ENCODE data around the gene GNG3.
"Not testable (repeated sequence)": the region's sequence is repeated elsewhere in the genome, so short reads cannot be mapped to it uniquely, and the experiment has no call there.

Gene GNG3

DNA sequence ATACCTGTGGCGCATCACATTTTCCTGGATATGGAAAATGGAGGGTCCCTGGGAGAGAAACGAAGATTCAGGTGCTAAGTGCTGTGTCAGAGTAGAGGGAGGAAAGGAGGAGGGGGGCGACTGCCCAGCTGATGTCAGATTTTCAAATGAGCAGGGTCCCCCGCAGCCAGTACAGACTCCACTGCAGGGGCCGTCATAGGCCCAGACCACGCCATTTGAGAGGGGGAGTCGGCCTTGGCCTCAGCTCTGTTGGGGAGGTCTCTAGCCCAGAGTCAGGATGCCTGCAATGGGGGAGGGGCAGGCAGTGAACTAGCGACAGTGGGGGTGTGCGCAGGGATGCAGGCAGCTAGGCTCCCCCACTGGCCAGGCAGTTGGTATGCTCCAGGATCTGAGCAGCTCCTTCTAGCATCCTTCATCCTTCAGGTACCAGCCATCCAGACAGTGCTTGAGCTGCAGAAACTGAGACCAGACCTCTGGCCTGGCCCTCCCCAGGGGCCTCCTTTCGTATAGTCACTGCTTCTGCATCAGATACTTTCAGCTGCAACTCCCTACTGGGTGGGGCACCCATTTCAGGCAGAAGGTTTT lies at the start of gene GNG3, which contains the start of gene BSCL2:
GNG3 (plus strand) TSS at position 400 of the 585 bp plus-strand sequence. CDS start 620 bp downstream, outside the sequence.
BSCL2 (minus strand) TSS at position 148 of the 585 bp plus-strand sequence. CDS start 229 bp downstream, outside the sequence.
- peak; percentile 53 for DNase-seq

DNA sequence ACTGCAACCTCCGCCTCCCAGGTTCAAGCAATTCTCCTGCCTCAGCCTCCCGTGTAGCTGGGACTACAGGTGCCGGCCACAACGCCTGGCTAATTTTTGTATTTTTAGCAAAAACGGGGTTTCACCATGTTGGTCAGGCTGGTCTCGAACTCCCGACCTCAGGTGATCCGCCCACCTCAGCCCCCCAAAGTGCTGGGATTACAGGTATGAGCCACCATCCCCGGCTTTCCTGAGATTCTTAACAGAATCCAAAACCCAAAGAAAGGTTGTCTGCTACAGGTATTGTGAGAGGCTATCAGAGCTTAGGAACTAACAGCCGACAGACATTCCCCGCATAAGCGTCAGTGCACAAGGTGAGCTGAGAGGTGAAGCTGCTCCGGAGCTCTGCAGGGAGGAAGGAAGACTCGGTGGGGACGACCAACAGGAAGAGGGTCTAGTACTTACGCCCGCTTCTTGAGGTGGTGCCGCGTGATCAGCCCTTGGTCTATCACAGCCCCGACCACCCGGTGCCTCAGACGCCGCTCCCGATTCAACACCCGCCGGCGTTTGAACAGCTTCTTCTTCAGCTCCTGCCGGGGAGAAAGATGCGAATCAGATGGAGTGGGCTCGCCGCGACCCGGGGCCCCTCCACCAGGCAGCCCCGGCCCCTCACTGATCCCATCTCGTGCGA lies 42.9 kb upstream of the GNG3 start:
- no peak for DNase-seq

DNA sequence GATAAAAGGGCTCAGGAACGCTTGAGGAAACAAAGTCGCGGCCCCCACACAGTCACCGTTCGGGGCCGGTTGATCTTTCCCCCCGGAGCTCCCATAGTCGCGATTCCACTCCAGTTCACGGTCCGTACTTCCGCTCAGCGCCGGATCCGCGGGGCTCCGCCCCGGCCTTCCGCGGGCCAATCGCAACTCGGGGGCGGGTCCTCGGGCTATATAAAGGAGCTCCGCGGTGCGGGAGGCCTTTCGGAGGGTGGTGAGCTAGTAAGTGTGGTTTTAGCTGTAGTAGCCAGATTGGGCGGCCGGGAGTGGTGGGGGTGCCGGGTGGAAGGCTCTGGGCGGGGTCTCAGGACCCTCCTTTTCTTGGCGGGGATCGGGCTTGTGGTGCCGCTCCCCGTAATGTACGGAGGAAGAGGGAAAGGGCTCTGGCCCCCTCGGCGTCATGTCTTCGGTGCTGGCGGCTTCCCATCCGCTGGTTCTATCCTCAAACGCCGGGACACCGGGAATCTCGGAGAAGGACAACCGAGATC lies 42.3 kb upstream of the GNG3 start, which contains the start of the genes C11orf98 and CSKMT:
C11orf98 (minus strand) TSS at position 136 of the 524 bp plus-strand sequence; CDS start at position 95, 41 bp downstream.
CSKMT (plus strand) TSS at position 238 of the 524 bp plus-strand sequence. CDS start 568 bp downstream, outside the sequence.
- DNase-seq, result peak; percentile 99

DNA sequence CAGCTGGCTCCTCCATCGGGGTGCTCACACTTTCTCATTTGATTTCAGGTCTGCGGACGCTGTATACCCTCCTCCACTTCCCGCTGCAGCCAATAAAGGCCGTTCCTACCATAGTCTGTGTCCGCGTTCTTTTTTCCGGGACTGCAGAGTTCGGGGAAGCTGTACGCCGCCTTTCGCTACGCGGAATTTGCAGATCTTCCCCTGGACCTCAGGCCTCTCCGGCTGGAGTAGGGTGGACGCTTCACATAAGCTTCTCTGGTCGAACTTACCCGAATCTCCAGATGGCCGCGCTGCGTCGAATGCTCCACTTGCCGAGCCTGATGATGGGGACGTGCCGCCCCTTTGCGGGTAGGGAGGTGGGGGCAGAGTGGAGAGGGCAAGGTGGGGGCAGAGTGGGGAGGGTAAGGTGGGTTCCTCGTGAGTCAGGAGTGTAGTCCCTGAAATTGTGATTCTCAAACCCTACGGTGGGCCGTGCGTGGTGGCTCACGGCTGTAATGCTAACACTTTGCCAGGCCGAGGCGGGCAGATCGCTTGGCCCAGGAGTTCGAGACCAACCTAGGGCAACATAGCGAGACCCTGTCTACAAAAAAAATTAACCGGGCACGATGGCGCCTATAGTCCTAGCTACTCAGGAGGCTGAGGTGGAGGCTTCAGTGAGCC lies 41.7 kb upstream of the GNG3 start:
- no peak for DNase-seq

DNA sequence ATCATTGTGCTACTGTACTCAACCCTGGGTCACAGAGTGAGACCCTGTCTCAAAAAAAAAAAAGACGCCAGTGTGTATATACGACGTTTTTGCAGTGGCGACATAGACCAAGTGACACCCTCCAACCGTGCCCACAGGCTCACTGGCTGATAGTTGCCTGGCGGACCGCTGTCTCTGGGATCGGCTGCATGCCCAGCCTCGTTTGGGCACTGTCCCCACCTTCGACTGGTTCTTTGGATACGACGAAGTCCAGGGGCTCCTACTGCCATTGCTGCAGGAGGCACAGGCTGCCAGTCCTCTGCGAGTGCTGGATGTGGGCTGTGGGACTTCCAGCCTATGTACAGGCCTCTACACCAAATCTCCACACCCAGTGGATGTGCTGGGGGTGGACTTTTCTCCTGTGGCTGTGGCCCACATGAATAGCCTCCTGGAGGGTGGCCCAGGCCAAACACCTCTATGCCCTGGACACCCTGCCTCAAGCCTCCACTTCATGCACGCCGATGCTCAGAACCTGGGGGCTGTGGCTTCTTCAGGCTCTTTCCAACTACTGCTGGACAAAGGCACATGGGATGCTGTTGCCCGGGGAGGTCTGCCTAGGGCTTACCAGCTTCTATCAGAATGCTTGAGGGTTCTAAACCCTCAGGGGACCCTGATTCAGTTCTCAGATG lies 41.1 kb upstream of the GNG3 start:
- no peak for DNase-seq

DNA sequence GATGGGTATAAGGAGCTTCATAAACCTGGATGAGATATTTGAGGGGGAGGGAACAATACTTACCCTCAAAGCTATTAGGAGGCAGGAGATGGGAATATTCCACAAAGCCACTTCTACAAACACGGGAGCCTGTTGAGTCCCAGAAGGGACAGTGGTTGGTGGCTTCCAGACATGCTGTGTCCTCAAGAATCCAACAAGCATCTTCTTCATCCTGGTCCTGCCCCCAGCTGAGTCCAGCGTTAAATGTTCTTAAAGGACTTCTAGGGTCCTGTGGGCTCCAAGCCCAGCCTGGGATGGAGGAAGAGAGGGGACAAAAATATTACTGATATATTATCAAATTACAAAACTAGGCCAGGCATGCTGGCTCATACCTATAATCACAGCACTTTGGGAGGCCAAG lies 40.0 kb upstream of the GNG3 start:
- no peak for DNase-seq

DNA sequence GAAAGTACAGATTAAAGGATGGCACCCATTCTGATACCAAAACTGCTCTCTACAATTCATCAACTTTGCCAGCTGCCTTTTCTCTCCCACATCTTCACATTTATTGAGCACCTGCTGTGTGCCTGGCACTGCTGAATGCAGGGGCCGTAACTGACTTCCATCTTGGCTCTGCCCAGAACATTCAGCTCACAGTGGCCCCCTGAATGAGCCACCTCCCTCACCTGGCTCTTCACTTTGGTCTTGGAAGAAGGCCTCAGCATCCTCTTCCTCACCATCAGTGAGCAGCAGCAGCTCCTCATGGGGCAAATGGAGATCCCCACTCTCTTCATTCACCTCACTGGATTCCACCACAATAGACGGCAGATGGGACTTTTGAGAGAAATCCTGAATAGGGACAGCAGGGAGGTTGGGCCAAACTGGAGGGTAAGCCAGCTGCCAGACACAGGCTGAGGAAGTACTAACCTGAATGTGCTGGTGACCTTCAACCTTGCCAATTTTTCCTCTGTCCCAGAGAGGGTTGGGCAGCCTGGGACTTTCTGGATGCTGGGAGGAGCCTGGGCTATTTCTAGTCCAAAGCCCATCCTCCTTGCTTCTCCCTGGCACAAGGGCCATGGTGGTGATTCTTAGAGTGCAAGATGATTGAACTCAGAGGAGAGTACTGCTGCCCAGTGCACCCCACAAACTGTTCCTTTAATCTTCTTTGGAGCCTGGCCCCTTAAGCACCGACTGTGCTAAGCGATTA lies 37.9 kb upstream of the GNG3 start:
- DNase-seq, result no peak

DNA sequence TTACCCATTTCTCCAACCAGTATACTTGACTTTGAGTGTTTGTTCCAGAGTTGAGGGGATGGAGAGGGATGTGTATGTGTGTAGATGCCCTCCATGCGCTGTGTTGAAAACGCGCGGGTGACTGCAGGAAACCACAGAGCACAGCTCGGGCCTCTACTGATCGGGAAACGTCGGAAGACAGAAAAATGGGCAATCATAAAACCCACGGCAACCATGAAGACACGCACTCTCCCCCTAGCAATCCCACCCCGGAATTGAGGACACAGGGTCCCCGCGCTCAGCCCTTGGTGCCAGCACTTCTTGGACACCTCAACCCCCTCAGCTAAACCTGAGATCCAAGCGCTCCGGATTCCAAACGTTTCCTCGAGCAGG lies 36.3 kb upstream of the GNG3 start:
- DNase-seq, result no peak

DNA sequence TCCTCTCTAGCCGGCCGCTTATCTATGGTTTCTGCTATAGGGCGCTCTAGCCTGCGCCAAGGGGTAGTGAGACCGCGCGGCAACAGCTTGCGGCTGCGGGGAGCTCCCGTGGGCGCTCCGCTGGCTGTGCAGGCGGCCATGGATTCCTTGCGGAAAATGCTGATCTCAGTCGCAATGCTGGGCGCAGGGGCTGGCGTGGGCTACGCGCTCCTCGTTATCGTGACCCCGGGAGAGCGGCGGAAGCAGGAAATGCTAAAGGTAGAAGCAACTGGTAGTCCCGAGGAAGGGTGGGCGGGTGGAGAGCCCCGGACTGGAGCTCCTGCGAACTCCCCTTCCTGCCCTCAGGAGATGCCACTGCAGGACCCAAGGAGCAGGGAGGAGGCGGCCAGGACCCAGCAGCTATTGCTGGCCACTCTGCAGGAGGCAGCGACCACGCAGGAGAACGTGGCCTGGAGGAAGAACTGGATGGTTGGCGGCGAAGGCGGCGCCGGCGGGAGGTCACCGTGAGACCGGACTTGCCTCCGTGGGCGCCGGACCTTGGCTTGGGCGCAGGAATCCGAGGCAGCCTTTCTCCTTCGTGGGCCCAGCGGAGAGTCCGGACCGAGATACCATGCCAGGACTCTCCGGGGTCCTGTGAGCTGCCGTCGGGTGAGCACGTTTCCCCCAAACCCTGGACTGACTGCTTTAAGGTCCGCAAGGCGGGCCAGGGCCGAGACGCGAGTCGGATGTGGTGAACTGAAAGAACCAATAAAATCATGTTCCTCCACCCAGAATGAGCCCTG lies 35.7 kb upstream of the GNG3 start, which contains the start of the genes LBHD1 and UQCC3:
LBHD1 (minus strand) TSS at position 660 of the 782 bp plus-strand sequence. CDS start 2,236 bp downstream, outside the sequence.
UQCC3 (plus strand) TSS at position 66 of the 782 bp plus-strand sequence; CDS start at position 139, 73 bp downstream.
- DNase-seq, result peak; percentile 89

DNA sequence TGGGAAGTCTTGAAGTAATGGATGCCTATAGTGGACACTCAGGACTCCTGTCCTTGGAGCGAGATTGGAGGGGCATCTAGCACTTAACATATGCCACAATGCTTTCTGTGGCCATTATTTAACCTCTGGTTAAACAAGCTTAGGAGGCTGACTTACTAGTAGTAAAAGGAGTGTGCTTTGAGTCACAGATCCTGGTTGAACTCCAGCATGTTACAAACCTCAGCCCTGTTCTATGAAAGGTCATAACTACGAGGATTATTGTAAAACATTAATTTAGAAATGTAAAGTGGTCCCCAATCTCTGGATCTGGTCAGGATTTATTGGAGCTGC lies 34.3 kb upstream of the GNG3 start:
- DNase-seq, result no peak

DNA sequence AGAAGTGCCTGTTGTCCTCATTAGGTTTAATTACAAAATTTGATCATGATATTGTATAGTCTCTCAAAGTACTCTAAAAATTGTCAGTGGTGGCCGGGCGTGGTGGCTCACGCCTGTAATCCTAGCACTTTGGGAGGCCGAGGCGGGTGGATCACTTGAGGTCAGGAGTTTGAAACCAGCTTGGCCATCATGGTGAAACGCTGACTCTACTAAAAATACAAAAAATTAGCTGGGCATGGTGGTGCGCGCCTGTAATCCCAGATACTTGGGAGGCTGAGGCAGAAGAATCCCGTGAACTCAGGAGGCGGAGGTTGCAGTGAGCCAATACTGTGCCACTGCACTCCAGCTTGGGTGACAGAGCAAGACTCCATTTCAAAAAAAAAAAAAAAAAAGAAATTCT lies 32.1 kb upstream of the GNG3 start:
- not testable (repeated sequence) for DNase-seq

DNA sequence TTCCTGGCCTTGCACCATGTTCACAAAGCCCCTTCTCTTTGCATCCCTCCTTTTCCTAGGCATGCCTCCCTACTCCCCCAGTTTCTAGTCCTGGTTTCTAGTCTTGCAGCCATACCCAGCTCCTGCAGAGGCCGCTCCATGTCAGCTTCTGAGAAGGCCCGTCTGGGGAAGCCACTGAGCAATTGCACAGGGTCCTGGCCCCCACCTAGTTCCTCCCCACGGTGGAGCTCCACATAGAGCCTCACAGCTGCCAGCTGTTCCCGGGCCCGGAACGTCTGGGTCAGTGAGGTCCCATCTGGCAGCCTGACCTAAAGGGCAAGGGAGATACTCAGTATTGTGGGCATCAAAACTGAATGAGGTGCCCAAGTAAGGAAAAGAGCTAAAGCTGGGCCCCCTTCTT lies 30.8 kb upstream of the GNG3 start:
- no peak for DNase-seq

DNA sequence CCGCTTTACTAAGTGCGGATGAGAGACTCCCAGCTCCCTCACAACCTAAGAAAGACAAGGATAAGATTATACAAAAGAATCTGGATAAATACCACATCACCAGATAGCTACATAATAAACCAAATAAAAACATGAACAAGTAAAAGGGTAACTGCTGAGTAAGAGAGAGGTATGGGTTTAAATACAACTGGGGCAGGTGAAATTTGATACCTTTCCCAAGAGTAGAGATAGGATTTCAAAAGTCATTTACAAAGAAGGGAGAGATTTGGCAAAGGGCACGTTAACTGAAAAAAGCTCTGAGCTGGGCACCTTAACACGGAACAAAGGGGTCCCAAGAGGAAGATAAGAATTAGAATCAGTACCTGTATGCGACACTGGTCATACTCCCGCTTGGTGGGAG lies 30.3 kb upstream of the GNG3 start:
- DNase-seq, result no peak

DNA sequence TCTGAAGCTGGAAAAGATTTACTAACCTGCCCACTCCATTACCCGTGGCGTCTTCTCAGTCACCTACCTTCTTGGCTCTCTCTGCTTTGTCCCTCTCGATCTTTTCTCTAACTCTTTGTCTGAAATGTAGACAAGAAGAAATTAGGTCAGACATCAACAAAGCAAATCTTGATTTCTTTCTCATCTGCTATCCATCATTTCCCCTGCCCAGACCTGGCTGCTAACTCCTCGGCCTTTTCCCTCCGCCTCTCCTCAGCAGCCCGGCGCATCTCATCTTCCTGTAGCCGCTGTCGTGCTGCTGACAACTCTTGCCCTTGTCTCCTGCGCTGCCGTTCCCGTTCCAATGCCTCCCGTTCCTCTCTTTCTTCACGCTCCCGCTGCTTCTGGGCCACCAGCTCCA lies 29.8 kb upstream of the GNG3 start:
- no peak for DNase-seq

DNA sequence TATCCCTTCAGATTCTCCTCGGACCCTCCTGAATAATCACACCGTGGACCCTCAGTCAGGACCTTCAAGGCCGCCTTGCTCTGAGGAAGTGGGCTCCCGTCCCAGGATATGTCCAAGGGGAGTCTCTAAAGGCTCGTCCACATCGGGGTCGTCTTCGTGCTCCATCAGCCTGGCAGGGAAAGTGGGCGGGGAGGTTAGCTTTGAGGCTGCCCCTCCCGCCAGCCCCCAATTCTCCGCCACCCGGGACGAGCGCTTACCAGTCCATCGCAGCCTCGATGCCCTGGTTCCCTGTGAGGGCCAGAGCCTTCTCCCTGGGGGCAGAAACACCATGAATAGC lies 29.1 kb upstream of the GNG3 start:
- DNase-seq, result no peak

DNA sequence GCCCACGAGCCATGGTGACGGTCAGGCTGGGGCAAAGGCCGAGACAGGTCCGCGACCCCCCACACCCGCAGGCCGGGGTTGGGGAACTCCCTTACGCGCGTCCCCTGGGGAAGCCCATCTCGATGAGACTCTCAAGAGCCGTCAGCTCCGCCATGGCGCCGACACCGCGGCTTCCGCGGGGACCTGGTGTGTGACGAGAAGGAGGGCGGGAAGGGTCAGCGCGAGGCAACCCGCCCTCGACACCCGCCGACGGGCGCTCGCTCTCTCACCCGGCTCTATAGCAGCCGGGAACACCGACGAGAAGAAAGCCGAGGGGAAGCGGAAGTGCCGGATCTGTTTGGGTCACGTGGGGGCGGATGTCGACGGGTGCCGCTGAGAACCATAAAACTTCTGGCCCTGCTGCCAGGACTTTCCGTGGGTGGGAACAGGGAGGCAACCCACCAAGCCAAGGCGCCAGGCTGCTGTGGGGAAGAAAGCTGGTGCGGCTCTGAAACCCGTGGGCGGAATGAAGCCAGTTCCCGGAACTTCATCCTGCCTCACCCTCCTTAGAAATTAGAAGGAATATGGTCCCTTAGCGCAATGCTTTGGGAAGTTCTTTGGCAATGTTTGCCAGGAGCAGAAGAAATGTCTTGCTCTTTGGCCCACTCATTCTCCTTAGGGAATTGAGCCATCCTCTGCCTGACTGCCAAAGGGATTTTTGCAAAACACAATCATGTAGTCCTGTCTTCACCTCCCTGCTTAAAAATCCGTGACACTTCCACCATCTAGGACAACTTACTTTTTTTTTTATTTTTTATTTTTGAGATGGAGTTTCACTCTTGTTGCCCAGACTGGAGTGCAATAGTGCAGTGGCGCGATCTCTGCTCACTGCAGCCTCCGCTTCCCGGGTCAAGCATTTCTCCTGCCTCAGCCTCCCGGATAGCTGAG lies 28.4 kb upstream of the GNG3 start, which contains the start of gene UBXN1:
UBXN1 (minus strand) TSS at position 304 of the 927 bp plus-strand sequence; CDS start at position 154, 150 bp downstream.
- DNase-seq, result peak; percentile 96

DNA sequence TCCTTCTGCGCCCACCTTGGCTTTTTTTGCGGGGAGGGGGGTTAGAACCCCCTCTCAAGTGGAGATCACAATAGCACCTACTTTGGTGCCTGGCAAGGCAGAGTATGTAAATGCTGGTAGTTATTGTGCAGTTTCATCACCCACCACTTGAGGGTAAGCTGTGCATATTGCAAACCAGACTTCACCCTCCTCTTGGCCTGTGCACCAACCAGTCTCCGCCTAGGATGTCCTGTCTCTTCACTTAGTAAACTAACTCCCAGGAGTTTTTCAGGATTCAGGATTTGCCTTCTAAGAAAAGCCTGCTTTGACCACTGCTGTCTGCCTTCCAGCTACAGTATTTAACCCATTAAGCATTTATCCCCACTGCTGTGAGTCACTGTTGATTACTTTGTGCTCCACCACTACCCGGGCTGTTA lies 26.6 kb upstream of the GNG3 start:
- peak; percentile 52 for DNase-seq

DNA sequence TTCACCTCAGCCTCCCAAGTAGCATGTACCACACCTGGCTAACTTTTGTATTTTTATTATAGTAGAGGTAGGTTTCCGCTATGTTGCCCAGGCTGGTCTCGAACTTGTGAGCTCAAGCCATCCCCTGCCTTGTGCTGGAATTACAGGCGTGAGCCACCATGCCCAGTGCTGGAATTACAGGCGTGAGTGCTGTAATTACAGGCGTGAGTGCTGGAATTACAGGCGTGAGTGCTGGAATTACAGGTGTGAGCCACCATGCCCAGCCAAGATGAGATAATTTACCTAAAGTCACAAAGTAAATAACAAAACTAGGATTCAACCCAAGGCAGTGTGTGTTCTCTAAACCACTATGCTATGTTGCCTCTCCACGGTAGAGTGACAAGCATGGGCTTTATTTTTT lies 25.0 kb upstream of the GNG3 start:
- no peak for DNase-seq

DNA sequence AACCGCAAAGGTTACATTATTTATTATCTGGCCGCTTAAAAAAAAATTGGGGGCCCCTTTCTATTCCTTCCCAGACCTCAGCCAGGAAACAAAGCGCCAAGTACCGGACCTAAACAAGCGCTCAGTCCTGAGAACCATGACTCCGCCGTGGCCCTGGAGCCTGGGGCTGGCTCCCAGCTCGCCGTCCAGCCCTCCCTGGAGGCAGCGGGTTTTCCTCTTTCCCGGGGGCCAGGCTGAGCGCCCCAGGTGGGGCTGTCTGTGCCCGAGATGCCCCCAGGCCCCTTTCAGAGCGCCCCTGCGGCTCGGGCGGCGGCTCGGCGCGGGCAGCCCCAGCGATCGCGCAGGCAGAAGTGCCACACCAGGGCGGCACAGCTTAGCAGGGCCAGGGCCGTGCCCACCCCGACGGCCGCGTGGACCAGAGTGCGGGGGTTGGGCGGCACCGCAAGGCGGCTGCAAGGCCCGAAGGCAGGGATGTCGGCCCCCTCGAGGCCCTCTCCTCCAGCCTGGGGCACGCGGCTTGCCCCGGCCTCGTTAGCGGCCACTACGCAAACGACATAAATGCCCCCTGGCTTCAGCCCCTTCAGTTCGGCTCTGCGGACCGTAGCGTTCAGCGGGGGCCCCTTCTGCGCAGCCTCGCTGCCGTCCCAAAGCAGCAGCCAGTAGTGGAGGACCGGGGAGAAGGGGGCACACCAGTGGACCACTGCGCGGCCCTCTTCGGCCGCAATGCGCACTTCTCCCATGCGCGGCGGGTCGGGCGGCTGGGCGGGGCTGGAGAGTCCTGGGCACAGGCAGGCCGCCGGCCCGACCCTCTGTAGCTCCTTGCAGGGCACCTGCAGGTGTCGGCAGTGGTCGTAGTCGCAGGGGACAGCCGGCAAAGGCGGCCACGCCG lies 19.7 kb upstream of the GNG3 start:
- DNase-seq, result peak; percentile 53

All from right forelimb (tissue), 1 donor.